Measurements from ENCODE around the gene CCDC158. TPM values are rescaled to one million over a fixed set of nuclear protein-coding genes. Genes with fewer than 3 reads are reported as not detected.

The CCDC158 gene
- polyA plus RNA-seq, 1 of the 3 experiments (the other 2 are of a cell fraction), result not detected

- no peaks in the 10 kb centered on the region for H3K9me2 ChIP-seq
- WGBS (ENCODE audit: low lambda C conversion rate), result 42% methylated on average over 3 of the region's 3 CpGs
- no peak for TF ChIP-seq CHD2 (IDR thresholded peaks at IDR 0.05; ENCODE audit: low read length, partially characterized antibody)
- no peak for TF ChIP-seq MEF2A (IDR thresholded peaks at IDR 0.05; ENCODE audit: borderline replicate concordance, low read depth)
- TF ChIP-seq PBX3 (IDR thresholded peaks at IDR 0.05), result no peak
- no peak for TF ChIP-seq JUND (IDR thresholded peaks at IDR 0.05)
- TF ChIP-seq, protein P1, sequence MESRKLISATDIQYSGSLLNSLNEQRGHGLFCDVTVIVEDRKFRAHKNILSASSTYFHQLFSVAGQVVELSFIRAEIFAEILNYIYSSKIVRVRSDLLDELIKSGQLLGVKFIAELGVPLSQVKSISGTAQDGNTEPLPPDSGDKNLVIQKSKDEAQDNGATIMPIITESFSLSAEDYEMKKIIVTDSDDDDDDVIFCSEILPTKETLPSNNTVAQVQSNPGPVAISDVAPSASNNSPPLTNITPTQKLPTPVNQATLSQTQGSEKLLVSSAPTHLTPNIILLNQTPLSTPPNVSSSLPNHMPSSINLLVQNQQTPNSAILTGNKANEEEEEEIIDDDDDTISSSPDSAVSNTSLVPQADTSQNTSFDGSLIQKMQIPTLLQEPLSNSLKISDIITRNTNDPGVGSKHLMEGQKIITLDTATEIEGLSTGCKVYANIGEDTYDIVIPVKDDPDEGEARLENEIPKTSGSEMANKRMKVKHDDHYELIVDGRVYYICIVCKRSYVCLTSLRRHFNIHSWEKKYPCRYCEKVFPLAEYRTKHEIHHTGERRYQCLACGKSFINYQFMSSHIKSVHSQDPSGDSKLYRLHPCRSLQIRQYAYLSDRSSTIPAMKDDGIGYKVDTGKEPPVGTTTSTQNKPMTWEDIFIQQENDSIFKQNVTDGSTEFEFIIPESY (IDR thresholded peaks at IDR 0.05; ENCODE audit: borderline replicate concordance, low read depth), result no peak
- TF ChIP-seq EP300 (IDR thresholded peaks at IDR 0.05; ENCODE audit: borderline replicate concordance in 1 of 2, low read depth in 1 of 2, low read length in 1 of 2), result no peak
- TF ChIP-seq TEAD4 (IDR thresholded peaks at IDR 0.05; ENCODE audit: borderline replicate concordance, insufficient read depth), result no peak
- 0 out of 2 replicates have a peak, but pooled peaks cover 4% of the 10 kb centered on the region for H3K9me3 ChIP-seq
- ChIA-PET CTCF (interaction anchor here (0.6 to 1.6 kb wide), 2 partner anchors 10 to 12 kb away, joined by 3 to 4 read pairs; no protein-coding TSS in a partner anchor), POLR2A (no interaction called here)
- no peak overlapping the region for H3K4me3 ChIP-seq (ENCODE audit: low read depth in 2 of 2, low read length in 1 of 2)
- H3K4me2 ChIP-seq, result no peak overlapping the region
- H3K27me3 ChIP-seq (ENCODE audit: insufficient read depth), result no peaks in the 10 kb centered on the region
- H3K79me2 ChIP-seq (ENCODE audit: insufficient read depth), result no peaks in the 10 kb centered on the region
- peaks cover 0 to 4% of the 10 kb centered on the region in 2 experiments for H3K36me3 ChIP-seq (replicated peaks in 1 of 2; ENCODE audit: control insufficient read depth in 1 of 2, insufficient read depth in 2 of 2, low read length in 1 of 2)
- no peak for DNase-seq
- peaks cover 5% of the 10 kb centered on the region for H3F3A ChIP-seq (replicated peaks; ENCODE audit: insufficient read depth)
- no peak overlapping the region for H3K27ac ChIP-seq (ENCODE audit: low read depth in 2 of 2, low read length in 1 of 2)
- H4K20me1 ChIP-seq (ENCODE audit: insufficient read depth), result no peaks in the 10 kb centered on the region
- no peak overlapping the region for H3K9ac ChIP-seq
- H3K4me1 ChIP-seq (ENCODE audit: control insufficient read depth in 1 of 2, insufficient read depth in 2 of 2, low read depth in 1 of 2, low read length in 1 of 2), result no peaks in the 10 kb centered on the region; a peak in 1 of 4 replicates
- H2AFZ ChIP-seq (ENCODE audit: low read depth), result no peak overlapping the region
Observed at GRCh38 chr4:76296286-76296820, 124.6 kb downstream of the CCDC158 start.

- Histone ChIP-seq H3K4me1 (ENCODE audit: control insufficient read depth in 1 of 2, insufficient read depth in 2 of 2, low read depth in 1 of 2, low read length in 1 of 2) (no peaks in the 10 kb centered on the region), H3K9me2 (no peaks in the 10 kb centered on the region), H3K27me3 (ENCODE audit: insufficient read depth) (no peaks in the 10 kb centered on the region), H3K27ac (ENCODE audit: low read depth in 2 of 2, low read length in 1 of 2) (no peak overlapping the region), H3F3A (replicated peaks; ENCODE audit: insufficient read depth) (no peaks in the 10 kb centered on the region), H3K4me3 (ENCODE audit: low read depth in 2 of 2, low read length in 1 of 2) (no peak overlapping the region), H3K9me3 (0 out of 2 replicates have a peak, but pooled peaks cover 4% of the 10 kb centered on the region), H3K79me2 (ENCODE audit: insufficient read depth) (no peaks in the 10 kb centered on the region), H3K4me2 (no peak overlapping the region), H3K9ac (no peak overlapping the region), H4K20me1 (ENCODE audit: insufficient read depth) (no peaks in the 10 kb centered on the region), H2AFZ (ENCODE audit: low read depth) (no peak overlapping the region), H3K36me3 (replicated peaks in 1 of 2; ENCODE audit: control insufficient read depth in 1 of 2, insufficient read depth in 2 of 2, low read length in 1 of 2) (peaks cover 0 to 4% of the 10 kb centered on the region in 2 experiments)
- ChIA-PET POLR2A (interaction anchor here (2.1 kb wide), 1 partner anchor 12 kb away, joined by 6 read pairs; no protein-coding TSS in a partner anchor), CTCF (interaction anchor here (0.8 to 1.5 kb wide), 4 partner anchors 9 to 113 kb away, joined by 3 to 4 read pairs (median 3); partner anchors contain the start of gene STBD1)
- no peak for DNase-seq
- WGBS (ENCODE audit: low lambda C conversion rate), result 29% methylated on average over 2 of the region's 2 CpGs
- no peak for TF ChIP-seq TEAD4 (IDR thresholded peaks at IDR 0.05; ENCODE audit: borderline replicate concordance, insufficient read depth)
Observed at GRCh38 chr4:76293772-76294171, 127.2 kb downstream of the CCDC158 start.
